Stimulated activated CD4-positive, alpha-beta T cell treated with anti-CD3 and anti-CD28 coated beads, TNF-alpha, amount 100 ng/mL, for 1 hour (primary cell): ENCODE results near the gene TSKS.
"Not testable (repeated sequence)": the region's sequence is repeated elsewhere in the genome, so short reads cannot be mapped to it uniquely, and the experiment has no call there.

Source experiments
- DNase-seq, 3 donors: peaks; one replicate each; pipeline ENCODE4 v3.0.0-alpha.2; 2020; ENCODE audit warnings: low read depth in 3 of 3, low spot score in 1 of 3

TSKS gene

GRCh38 chr19:49767381-49767780 is 4.3 kb upstream of the TSKS start:
- no peak for DNase-seq

- DNase-seq = no peak
Measured at GRCh38 chr19:49766930-49767299, 3.8 kb upstream of the TSKS start, which contains the start of gene AP2A1. TSS of gene AP2A1 (plus strand) at chr19:49767001. CDS start at chr19:49767134, 133 bp downstream.

- DNase-seq = peak; percentile 96 to 99 (median 98)
Measured at GRCh38 chr19:49766007-49766929, 3.2 kb upstream of the TSKS start.

GRCh38 chr19:49764341-49764740 is 1.2 kb upstream of the TSKS start:
- no peak for DNase-seq

- DNase-seq = no peak
Measured at GRCh38 chr19:49761625-49762311, 1.3 kb downstream of the TSKS start.

- DNase-seq = no peak
Measured at GRCh38 chr19:49761249-49761624, 1.9 kb downstream of the TSKS start.

GRCh38 chr19:49758292-49758691 is 4.8 kb downstream of the TSKS start:
- DNase-seq = no peak

- no peak for DNase-seq
Measured at GRCh38 chr19:49755956-49756355, 7.2 kb downstream of the TSKS start.

GRCh38 chr19:49752701-49753100 is 10.4 kb downstream of the TSKS start:
- no peak for DNase-seq

GRCh38 chr19:49749771-49750170 is 13.3 kb downstream of the TSKS start:
- no peak for DNase-seq

GRCh38 chr19:49749055-49749716 is 13.9 kb downstream of the TSKS start:
- no peak for DNase-seq

GRCh38 chr19:49746206-49746958 is 16.7 kb downstream of the TSKS start:
- DNase-seq = peak in 1 of 3 donors; percentile 18

GRCh38 chr19:49744946-49745381 is 18.1 kb downstream of the TSKS start:
- no peak for DNase-seq

GRCh38 chr19:49741210-49741844 is 21.8 kb downstream of the TSKS start:
- DNase-seq = no peak

- no peak for DNase-seq
Measured at GRCh38 chr19:49739933-49740332, 23.2 kb downstream of the TSKS start.

GRCh38 chr19:49739098-49739497 is 24.0 kb downstream of the TSKS start:
- no peak for DNase-seq

- no peak for DNase-seq
Measured at GRCh38 chr19:49738268-49738667, 24.8 kb downstream of the TSKS start.

- DNase-seq = no peak
Measured at GRCh38 chr19:49730166-49730565, 32.9 kb downstream of the TSKS start.

- no peak for DNase-seq
Measured at GRCh38 chr19:49727217-49728030, 35.7 kb downstream of the TSKS start.

GRCh38 chr19:49719420-49719819 is 43.7 kb downstream of the TSKS start:
- DNase-seq = not testable (repeated sequence)
